ENCODE measurements around the gene ATG2B. TPM values are rescaled to one million over a fixed set of nuclear protein-coding genes. Genes with fewer than 3 reads are reported as not detected.

Gene ATG2B
- total and polyA plus RNA-seq, 2 donors (not counting 3 experiments of a cell fraction or from before 2014, with no cell fraction given): 5.9 to 17.8 TPM

- no peak overlapping the region for H3K27ac ChIP-seq (ENCODE audit: insufficient read depth, low read depth, low read length)
- intact Hi-C loops (cut with micrococcal nuclease): no loop called here
- dilution Hi-C loops (cut with MboI; ENCODE audit: extremely low pct_ligation_motif_present, low sequenced_read_pairs): no loop called here
These were observed 8.9 kb downstream of the ATG2B start for GRCh38 chr14:96354246-96354645.

More at GRCh38 chr14:96354246-96354645, 8.9 kb downstream of the ATG2B start:
- H2AFZ ChIP-seq (ENCODE audit: low read depth, low read length): no peak overlapping the region
- FAIRE-seq (no peak), DNase-seq (ENCODE audit: low read depth, low spot score) (no peak)
- peaks cover 19% of the 10 kb centered on the region for H3K79me2 ChIP-seq (ENCODE audit: control insufficient read depth, insufficient read depth, low read length)
- no peaks in the 10 kb centered on the region for H3K36me3 ChIP-seq (ENCODE audit: control insufficient read depth in 2 of 2, extremely low read depth in 1 of 2, insufficient read depth in 2 of 2, low read length in 2 of 2)
- H3K4me3 ChIP-seq (replicated peaks in 1 of 3; ENCODE audit: insufficient read depth in 1 of 3, low read depth in 1 of 3, low read length in 3 of 3): no peak overlapping the region
- no peaks in the 10 kb centered on the region for H3K27me3 ChIP-seq (ENCODE audit: control insufficient read depth in 2 of 2, insufficient read depth in 2 of 2, low read length in 2 of 2)
- no TSS peak for BruUV-seq (replicated peaks)
- no peaks in the 10 kb centered on the region for H3K9me1 ChIP-seq (replicated peaks; ENCODE audit: control insufficient read depth, extremely low read depth, insufficient read depth, low read length)
- no peak overlapping the region for H3K4me2 ChIP-seq (ENCODE audit: insufficient read depth, low read length)
- ChIA-PET CTCF (no interaction called here), POLR2A (no interaction called here)
- H3K9ac ChIP-seq (replicated peaks; ENCODE audit: extremely low read depth, insufficient read depth, low read length): no peak overlapping the region
- no peaks in the 10 kb centered on the region for H3K9me3 ChIP-seq (replicated peaks; ENCODE audit: control insufficient read depth, insufficient read depth, low read length)
- no peaks in the 10 kb centered on the region for H4K20me1 ChIP-seq (replicated peaks; ENCODE audit: control insufficient read depth, extremely low read depth, insufficient read depth, low read length)
- TF ChIP-seq MYC (IDR thresholded peaks at IDR 0.05; ENCODE audit: low read depth, low read length) (no peak), POLR2AphosphoS5 (IDR thresholded peaks at IDR 0.05; ENCODE audit: insufficient read depth, low read depth, low read length) (no peak), FOS (IDR thresholded peaks at IDR 0.05; ENCODE audit: borderline replicate concordance, insufficient read depth, low read length) (no peak), POLR2A (IDR thresholded peaks at IDR 0.05; ENCODE audit: low read depth, low read length) (no peak), GATA2 (IDR thresholded peaks at IDR 0.05; ENCODE audit: insufficient read depth, insufficient read length, low read depth, low read length) (no peak), CTCF (IDR thresholded peaks at IDR 0.05; ENCODE audit: extremely low read depth in 1 of 2, insufficient read depth in 1 of 2, low read depth in 1 of 2, low read length in 2 of 2) (no peak), JUN (IDR thresholded peaks at IDR 0.05; ENCODE audit: borderline replicate concordance, insufficient read depth, insufficient read length, low read depth) (no peak), EZH2 (IDR thresholded peaks at IDR 0.05; ENCODE audit: borderline replicate concordance, low read depth, low read length, severe bottlenecking) (no peak), MAX (IDR thresholded peaks at IDR 0.05; ENCODE audit: insufficient read depth, insufficient read length) (no peak)
- H3K4me1 ChIP-seq (ENCODE audit: control insufficient read depth, extremely low read depth, insufficient read depth, low read length): no peaks in the 10 kb centered on the region

All from endothelial cell of umbilical vein (primary cell).